Measurements from ENCODE around the gene RILPL2.
"Not testable (repeated sequence)": the region's sequence is repeated elsewhere in the genome, so short reads cannot be mapped to it uniquely, and the experiment has no call there.

RILPL2 gene

DNA sequence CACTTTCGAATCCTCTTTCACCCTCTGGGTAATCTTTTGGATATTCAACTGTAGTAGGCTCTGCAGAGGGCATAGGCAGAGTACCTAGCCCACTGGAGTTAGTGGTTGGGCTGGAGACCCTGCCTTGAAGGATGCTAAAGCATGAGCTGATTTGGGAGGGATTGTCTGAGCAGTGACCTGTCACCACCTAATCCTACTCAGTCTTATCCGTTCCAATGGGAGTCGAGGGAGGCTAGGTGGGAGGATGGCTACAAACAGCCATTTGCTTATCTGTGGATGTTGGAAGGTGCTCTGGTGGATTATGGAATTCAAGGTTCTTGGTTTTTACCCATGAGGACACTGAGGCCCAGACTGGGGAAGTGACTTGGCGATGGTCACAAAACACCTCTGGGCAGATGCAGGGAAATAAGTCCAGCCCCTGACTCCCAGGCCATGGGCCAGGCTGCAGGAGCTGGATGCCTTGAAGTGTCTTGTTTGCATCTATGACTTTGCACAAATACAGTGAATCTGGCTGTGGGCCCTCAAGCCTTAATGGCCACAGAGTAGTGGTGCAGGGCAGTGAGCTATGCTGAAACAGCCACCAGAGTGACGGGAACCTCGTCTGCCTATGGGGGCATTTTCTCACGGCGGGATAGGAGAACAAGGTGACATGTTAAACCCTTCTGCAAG lies 48.8 kb downstream of the RILPL2 start (continued):
- TF ChIP-seq TOX (CRISPR knock-in tag; IDR thresholded peaks at IDR 0.05; ENCODE audit: borderline replicate concordance), result no peak
- TF ChIP-seq, protein P1, sequence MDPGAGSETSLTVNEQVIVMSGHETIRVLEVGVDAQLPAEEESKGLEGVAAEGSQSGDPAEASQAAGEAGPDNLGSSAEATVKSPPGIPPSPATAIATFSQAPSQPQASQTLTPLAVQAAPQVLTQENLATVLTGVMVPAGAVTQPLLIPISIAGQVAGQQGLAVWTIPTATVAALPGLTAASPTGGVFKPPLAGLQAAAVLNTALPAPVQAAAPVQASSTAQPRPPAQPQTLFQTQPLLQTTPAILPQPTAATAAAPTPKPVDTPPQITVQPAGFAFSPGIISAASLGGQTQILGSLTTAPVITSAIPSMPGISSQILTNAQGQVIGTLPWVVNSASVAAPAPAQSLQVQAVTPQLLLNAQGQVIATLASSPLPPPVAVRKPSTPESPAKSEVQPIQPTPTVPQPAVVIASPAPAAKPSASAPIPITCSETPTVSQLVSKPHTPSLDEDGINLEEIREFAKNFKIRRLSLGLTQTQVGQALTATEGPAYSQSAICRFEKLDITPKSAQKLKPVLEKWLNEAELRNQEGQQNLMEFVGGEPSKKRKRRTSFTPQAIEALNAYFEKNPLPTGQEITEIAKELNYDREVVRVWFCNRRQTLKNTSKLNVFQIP (CRISPR knock-in tag; IDR thresholded peaks at IDR 0.05; ENCODE audit: borderline replicate concordance, low read depth), result no peak
- TF ChIP-seq PPARA (CRISPR knock-in tag; IDR thresholded peaks at IDR 0.05; ENCODE audit: borderline replicate concordance), result no peak
- TF ChIP-seq ZNF565 (CRISPR knock-in tag; conservative IDR thresholded peaks at IDR 0.05; ENCODE audit: low read depth), result no peak
- TF ChIP-seq OSR1 (CRISPR knock-in tag; IDR thresholded peaks at IDR 0.05), result no peak
- no peak for TF ChIP-seq ZNF70 (CRISPR knock-in tag; IDR thresholded peaks at IDR 0.05)

DNA sequence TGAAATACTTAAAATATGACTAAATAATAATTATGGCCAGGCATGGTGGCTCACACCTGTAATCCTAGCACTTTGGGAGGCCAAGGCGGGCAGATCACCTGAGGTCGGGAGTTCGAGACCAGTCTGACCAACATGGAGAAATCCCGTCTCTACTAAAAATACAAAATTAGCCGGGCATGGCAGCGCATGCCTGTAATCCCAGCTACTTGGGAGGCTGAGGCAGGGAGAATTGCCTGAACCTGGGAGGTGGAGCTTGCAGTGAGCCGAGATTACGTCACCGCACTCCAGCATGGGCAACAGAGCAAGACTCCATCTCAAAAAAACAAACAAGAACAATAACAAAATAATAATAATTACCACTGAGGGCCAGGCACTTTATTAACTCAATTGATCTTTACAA lies 50.9 kb downstream of the RILPL2 start:
- not testable (repeated sequence) for ATAC-seq

DNA sequence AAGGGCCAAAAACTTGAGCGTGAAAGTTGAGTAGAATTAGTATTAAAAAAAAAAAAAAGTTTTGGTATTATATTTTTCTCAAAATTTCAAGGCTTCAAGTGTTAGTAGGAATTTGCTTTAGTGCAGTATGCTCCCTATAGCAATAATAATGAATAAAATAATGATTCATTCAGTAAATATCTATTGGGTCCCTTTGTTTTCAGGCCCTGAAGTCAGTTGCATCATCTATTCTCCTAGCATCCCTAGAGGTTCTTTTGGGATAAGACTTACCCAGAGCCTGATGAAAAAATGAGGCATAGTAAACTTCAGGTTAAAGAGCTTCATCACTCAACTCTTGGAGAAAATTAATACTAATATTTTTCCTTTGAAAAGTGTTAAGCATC lies 51.5 kb downstream of the RILPL2 start:
- TF ChIP-seq, protein P2, sequence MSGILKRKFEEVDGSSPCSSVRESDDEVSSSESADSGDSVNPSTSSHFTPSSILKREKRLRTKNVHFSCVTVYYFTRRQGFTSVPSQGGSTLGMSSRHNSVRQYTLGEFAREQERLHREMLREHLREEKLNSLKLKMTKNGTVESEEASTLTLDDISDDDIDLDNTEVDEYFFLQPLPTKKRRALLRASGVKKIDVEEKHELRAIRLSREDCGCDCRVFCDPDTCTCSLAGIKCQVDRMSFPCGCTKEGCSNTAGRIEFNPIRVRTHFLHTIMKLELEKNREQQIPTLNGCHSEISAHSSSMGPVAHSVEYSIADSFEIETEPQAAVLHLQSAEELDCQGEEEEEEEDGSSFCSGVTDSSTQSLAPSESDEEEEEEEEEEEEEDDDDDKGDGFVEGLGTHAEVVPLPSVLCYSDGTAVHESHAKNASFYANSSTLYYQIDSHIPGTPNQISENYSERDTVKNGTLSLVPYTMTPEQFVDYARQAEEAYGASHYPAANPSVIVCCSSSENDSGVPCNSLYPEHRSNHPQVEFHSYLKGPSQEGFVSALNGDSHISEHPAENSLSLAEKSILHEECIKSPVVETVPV (CRISPR knock-in tag; IDR thresholded peaks at IDR 0.05), result no peak
- TF ChIP-seq CSDC2 (CRISPR knock-in tag; IDR thresholded peaks at IDR 0.05) (no peak), PPARA (CRISPR knock-in tag; IDR thresholded peaks at IDR 0.05; ENCODE audit: borderline replicate concordance) (no peak), ZFP3 (CRISPR knock-in tag; IDR thresholded peaks at IDR 0.05) (no peak), RARB (CRISPR knock-in tag; IDR thresholded peaks at IDR 0.05) (no peak), ISL1 (CRISPR knock-in tag; IDR thresholded peaks at IDR 0.05) (no peak), OSR1 (CRISPR knock-in tag; IDR thresholded peaks at IDR 0.05) (no peak), BACH2 (CRISPR knock-in tag; IDR thresholded peaks at IDR 0.05; ENCODE audit: borderline replicate concordance) (no peak), ESRRG (CRISPR knock-in tag; IDR thresholded peaks at IDR 0.05) (no peak), ZC3H10 (CRISPR knock-in tag; IDR thresholded peaks at IDR 0.05) (no peak)
- TF ChIP-seq, protein P3, sequence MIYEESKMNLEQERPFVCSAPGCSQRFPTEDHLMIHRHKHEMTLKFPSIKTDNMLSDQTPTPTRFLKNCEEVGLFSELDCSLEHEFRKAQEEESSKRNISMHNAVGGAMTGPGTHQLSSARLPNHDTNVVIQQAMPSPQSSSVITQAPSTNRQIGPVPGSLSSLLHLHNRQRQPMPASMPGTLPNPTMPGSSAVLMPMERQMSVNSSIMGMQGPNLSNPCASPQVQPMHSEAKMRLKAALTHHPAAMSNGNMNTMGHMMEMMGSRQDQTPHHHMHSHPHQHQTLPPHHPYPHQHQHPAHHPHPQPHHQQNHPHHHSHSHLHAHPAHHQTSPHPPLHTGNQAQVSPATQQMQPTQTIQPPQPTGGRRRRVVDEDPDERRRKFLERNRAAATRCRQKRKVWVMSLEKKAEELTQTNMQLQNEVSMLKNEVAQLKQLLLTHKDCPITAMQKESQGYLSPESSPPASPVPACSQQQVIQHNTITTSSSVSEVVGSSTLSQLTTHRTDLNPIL (CRISPR knock-in tag; IDR thresholded peaks at IDR 0.05; ENCODE audit: low read depth), result no peak
- ATAC-seq, result no peak

DNA sequence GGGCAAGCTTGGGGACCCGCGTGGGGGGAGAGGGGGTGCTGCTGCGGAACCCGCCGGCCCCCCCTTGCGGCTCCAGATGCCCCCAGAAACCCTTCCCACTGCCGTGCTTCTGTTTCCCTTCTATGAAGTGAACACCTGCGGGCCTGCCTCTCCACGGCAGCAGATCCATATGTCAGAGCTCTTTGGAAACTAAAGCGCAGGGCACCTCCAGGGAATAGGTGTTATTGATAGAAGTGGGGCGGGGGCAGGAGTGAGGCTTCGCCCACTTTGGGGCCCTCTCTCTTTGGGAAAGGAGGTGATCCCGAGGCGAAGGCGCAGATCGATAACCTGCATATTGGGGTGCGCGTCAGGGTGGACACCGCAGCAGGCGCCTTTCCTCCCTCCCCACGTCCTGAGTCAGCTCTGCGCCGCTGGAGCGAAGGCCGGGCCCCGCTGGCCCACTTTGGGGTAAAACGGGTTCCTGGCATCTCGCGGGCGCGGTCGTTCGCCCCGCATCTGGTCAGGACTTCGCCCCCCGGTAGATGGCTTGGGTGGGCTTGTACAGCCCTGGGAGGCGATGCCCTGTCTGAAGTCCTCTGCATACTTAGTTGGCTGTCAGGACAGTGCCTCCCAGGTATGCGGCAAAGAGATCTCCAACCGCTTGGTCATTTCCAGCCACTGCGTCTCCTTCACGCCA lies 52.0 kb downstream of the RILPL2 start:
- peak; percentile 39 for ATAC-seq
- TF ChIP-seq ISL1 (CRISPR knock-in tag; IDR thresholded peaks at IDR 0.05) (no peak), OSR1 (CRISPR knock-in tag; IDR thresholded peaks at IDR 0.05) (no peak), ZNF8 (CRISPR knock-in tag; IDR thresholded peaks at IDR 0.05) (no peak), GLIS3 (CRISPR knock-in tag; IDR thresholded peaks at IDR 0.05) (no peak), ESRRG (CRISPR knock-in tag; IDR thresholded peaks at IDR 0.05) (no peak), ZFP30 (CRISPR knock-in tag; IDR thresholded peaks at IDR 0.05) (no peak), RARB (CRISPR knock-in tag; IDR thresholded peaks at IDR 0.05) (no peak), ARNTL (CRISPR knock-in tag; IDR thresholded peaks at IDR 0.05; ENCODE audit: borderline replicate concordance, low read depth) (no peak), ZNF565 (CRISPR knock-in tag; conservative IDR thresholded peaks at IDR 0.05; ENCODE audit: low read depth) (no peak), ZNF70 (CRISPR knock-in tag; IDR thresholded peaks at IDR 0.05) (no peak), BACH2 (CRISPR knock-in tag; IDR thresholded peaks at IDR 0.05; ENCODE audit: borderline replicate concordance) (no peak), ZC3H10 (CRISPR knock-in tag; IDR thresholded peaks at IDR 0.05) (no peak), CSDC2 (CRISPR knock-in tag; IDR thresholded peaks at IDR 0.05) (no peak), TOX (CRISPR knock-in tag; IDR thresholded peaks at IDR 0.05; ENCODE audit: borderline replicate concordance) (no peak)
- TF ChIP-seq, protein P1 (CRISPR knock-in tag; IDR thresholded peaks at IDR 0.05; ENCODE audit: borderline replicate concordance, low read depth), result no peak
- TF ChIP-seq, protein P2 (CRISPR knock-in tag; IDR thresholded peaks at IDR 0.05), result no peak
- TF ChIP-seq, protein P4, sequence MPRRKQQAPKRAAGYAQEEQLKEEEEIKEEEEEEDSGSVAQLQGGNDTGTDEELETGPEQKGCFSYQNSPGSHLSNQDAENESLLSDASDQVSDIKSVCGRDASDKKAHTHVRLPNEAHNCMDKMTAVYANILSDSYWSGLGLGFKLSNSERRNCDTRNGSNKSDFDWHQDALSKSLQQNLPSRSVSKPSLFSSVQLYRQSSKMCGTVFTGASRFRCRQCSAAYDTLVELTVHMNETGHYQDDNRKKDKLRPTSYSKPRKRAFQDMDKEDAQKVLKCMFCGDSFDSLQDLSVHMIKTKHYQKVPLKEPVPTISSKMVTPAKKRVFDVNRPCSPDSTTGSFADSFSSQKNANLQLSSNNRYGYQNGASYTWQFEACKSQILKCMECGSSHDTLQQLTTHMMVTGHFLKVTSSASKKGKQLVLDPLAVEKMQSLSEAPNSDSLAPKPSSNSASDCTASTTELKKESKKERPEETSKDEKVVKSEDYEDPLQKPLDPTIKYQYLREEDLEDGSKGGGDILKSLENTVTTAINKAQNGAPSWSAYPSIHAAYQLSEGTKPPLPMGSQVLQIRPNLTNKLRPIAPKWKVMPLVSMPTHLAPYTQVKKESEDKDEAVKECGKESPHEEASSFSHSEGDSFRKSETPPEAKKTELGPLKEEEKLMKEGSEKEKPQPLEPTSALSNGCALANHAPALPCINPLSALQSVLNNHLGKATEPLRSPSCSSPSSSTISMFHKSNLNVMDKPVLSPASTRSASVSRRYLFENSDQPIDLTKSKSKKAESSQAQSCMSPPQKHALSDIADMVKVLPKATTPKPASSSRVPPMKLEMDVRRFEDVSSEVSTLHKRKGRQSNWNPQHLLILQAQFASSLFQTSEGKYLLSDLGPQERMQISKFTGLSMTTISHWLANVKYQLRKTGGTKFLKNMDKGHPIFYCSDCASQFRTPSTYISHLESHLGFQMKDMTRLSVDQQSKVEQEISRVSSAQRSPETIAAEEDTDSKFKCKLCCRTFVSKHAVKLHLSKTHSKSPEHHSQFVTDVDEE (CRISPR knock-in tag; IDR thresholded peaks at IDR 0.05), result no peak
- TF ChIP-seq, protein P3 (CRISPR knock-in tag; IDR thresholded peaks at IDR 0.05; ENCODE audit: low read depth), result no peak

Measured in SK-N-SH treated with all-trans-retinoic acid at 6 μM for 48 hours (cell line).